GM10847 (cell line): Measurements from ENCODE around the gene CKAP2L.

Source experiments
- POLR2A ChIP-seq: IDR thresholded peaks from 2 replicates; pipeline ENCODE4 v1.6.1; 2011; ENCODE audit not compliant: insufficient read length; ENCODE audit errors: extremely low read depth

CKAP2L gene

GRCh38 chr2:112782234-112782799 lies 17.9 kb upstream of the CKAP2L start:
- no peak for TF ChIP-seq POLR2A

- no peak for TF ChIP-seq POLR2A
Observed at GRCh38 chr2:112779598-112779997, 15.2 kb upstream of the CKAP2L start.

DNA sequence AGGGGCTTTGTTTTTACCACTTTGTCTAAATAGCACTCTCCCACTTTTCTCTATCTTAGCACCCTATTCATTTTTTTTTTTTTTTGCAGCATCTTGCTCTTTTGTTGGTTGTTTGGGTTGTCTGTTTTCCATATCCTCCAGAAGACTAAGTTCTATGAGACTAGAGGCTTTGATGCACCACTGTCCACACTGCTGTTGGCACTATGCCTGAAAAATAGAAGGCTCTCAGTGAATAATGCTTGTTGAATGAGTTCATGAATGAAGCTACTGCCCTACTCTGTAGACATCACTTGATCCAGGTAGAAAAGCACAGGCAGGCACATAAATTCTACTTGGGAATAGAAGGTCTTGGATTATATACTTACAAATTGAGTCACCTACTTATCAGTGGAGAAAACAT lies 12.6 kb upstream of the CKAP2L start:
- TF ChIP-seq POLR2A, result no peak

- no peak for TF ChIP-seq POLR2A
Observed at GRCh38 chr2:112776113-112776512, 11.7 kb upstream of the CKAP2L start.

DNA sequence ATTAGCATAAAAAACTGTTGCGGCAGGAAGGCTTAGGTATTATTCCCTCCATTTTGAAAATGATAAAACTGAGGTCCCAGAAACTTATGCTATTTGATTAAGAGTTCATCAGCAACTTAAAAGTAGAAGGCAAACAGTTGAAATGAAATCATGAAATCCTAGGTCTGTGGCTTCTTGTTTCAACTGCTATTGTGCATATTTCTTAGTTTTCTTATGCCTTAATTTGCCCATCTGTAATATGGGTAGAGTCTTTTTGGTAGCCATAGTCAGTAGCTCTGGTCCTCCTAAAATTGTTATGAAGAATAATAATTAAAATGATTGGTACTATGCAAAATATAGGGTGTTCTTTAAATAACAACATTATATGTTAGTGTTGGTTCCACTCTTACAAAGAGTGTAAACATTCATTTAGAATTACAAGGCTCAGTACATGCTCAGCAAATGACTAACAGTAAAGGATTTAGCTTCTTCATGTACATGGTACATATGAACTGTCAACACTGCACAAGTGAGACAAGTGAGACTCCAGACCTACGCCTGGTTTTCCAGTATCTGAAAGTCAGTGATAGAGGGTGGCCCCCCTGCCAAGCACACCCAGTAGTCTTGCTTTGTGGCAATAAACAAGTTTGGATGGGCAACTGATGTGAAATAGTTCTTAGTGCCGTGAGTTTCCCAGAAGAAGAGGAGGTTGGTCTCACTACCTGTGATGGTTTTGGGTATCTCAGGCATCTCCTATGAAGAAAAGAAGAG lies 10.3 kb upstream of the CKAP2L start:
- TF ChIP-seq POLR2A, result no peak

DNA sequence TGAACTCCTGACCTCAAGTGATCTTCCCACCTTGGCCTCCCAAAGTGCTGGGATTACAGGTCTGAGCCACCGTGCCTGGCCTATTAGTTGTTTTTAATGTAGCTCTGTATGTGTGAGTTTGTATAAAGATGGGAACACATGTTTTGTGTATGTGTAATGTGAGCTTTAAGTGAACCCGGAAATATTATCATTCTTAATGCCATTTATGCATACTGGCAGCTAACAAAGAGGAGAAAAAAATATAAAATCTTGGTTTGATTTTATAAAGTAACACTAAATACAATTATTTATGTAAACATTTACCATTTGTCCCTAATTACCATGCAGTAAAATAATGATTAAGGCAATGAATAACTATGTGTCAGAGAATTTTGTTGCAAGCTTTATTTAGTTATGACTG lies 9.1 kb upstream of the CKAP2L start:
- TF ChIP-seq POLR2A, result no peak

GRCh38 chr2:112772911-112773475 lies 8.6 kb upstream of the CKAP2L start:
- TF ChIP-seq POLR2A, result no peak

DNA sequence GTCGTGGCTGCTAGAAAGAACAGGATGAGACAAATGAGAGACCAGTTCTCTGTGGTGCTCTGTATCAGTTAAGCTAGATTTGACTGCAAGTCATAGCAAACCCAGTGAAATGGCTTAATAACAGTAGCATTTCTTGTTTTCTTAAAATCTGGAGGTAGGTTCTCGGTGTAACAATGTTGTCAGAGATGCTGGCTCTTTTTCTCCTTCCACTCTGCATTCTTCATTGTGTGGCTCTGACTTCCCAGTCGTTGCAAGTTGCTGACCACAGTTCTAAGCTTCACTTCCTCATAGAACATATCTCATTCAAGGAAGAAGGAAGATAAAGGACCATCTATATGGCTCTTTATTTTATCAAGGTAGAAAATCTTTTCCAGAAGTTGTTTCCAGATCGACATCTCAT lies 7.9 kb upstream of the CKAP2L start:
- no peak for TF ChIP-seq POLR2A

DNA sequence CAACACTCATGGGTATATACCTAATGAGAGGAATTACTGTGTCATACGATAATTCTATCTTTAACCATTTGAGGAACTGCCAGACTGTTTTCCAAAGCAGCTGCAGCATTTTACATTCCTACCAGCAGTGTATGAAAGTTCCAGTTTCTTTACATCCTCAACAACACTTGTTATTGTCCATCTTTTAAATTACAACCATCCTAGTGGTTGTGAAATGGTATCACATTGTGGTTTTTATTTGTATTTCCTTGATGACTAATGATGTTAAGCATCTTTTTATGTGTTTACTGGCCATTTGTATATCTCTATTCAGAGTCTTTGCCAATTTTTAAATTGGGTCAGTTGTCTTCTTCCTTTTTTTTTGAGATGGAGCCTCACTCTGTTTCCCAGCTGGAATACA lies 4.0 kb upstream of the CKAP2L start:
- TF ChIP-seq POLR2A, result no peak

DNA sequence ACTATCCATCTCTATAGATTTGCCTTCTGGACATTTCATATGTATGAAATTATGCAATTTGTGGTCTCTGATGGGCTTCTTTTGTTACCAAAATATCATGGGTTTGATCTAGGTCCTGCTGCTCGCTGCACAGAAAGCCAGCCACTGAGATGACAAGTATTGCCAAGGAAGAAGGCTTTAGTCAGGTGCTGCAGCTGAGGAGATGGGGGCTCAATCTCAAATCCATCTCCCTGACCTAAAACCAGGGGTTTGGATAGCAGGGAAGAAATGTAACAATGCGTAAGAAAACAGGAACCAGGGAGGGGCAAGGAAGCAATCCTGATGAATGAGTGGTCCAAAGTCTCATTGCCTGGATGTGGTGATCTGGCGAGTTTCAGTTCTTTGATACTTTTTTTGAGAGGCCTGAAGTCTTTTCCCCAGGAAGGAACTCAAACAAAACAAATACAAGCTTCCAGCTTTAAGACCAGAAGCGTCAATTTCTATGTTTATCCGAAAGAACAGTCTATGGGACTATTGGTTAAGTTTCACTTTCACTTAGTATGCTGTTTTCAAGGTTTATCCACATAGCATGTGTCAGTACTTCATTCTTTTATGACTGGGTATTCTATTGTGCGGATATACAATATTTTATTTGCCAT lies 3.4 kb upstream of the CKAP2L start:
- TF ChIP-seq POLR2A, result no peak

GRCh38 chr2:112765251-112765650 lies 842 bp upstream of the CKAP2L start:
- TF ChIP-seq POLR2A, result no peak

- no peak for TF ChIP-seq POLR2A
Observed at GRCh38 chr2:112762276-112762675, 2.1 kb downstream of the CKAP2L start.

DNA sequence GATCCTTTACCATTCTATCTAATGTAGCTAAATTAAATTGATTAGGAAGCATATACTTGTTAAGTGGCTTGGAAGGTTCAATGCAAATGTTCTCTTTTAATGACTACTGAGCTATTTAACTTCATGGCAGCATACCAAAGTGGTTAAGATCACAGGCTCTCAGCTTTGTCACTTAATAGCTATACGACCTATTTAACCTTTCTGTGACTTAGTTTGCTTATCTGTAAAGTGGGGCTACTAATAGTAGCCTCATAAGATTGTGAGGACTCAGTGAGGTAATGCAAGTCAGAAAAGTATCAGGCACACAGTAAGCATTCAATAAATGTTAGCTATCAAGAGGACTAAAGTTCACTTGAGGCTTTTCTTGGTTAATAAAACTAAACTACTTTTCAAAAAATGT lies 4.3 kb downstream of the CKAP2L start:
- no peak for TF ChIP-seq POLR2A

GRCh38 chr2:112758711-112759110 lies 5.7 kb downstream of the CKAP2L start:
- TF ChIP-seq POLR2A, result no peak

DNA sequence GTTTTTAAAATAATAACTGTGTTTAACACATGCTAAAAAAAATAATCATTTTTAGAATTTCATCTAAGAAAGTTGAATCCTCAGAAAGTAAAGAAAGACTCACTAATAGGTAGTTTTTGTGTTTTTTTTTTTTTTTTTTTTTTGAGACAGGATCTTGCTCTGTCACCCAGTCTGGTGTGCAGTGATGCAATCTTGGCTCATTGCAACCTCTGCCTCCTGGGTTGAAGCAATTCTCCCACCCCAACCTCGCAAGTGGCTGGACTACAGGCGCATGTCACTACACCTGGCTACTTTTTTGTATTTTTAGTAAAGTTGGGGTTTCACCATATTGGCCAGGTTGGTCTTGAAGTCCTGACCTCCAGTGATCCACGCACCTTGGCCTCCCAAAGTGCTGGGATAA lies 7.1 kb downstream of the CKAP2L start:
- TF ChIP-seq POLR2A, result no peak

GRCh38 chr2:112756207-112756606 lies 8.2 kb downstream of the CKAP2L start:
- no peak for TF ChIP-seq POLR2A
